ENCODE measurements around the gene MCUB. TPM values are rescaled to one million over a fixed set of nuclear protein-coding genes. Genes with fewer than 3 reads are reported as not detected.
"Not testable (repeated sequence)": the region's sequence is repeated elsewhere in the genome, so short reads cannot be mapped to it uniquely, and the experiment has no call there.

MCUB gene
- total RNA-seq, 1 donor from 2014 or later = 34.7 TPM

DNA sequence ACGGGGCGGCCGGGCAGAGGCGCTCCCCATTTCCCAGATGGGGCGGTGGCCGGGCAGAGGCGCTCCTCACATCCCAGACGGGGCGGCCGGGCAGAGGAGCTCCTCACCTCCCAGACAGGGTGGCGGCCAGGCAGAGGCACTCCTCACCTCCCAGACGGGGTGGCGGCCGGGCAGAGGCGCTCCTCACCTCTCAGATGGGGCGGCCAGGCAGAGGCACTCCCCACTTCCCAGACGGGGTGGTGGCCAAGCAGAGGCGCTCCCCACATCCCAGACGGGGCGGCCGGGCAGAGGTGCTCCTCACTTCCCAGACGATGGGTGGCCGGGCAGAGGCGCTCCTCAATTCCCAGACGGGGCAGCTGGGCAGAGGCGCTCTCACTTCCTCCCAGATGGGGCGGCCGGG, 118.4 kb downstream of the MCUB start:
- DNase-seq (ENCODE audit: low read depth in 2 of 2) = not testable (repeated sequence)

DNA sequence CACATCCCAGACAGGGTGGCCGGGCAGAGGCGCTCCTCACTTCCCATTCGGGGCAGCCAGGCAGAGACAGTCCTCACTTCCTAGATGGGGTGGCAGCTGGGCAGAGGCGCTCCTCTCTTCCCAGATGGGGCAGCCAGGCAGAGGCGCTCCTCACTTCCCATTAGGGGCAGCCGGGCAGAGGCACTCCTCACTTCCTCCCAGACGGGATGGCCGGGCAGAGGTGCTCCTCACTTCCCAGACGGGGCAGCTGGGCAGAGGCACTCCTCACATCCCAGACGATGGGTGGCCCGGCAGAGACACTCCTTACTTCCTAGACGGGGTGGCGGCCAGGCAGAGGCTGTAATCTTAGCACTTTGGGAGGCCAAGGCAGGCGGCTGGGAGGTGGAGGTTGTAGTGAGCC, 118.9 kb downstream of the MCUB start:
- not testable (repeated sequence) for DNase-seq (ENCODE audit: low read depth in 2 of 2)

DNA sequence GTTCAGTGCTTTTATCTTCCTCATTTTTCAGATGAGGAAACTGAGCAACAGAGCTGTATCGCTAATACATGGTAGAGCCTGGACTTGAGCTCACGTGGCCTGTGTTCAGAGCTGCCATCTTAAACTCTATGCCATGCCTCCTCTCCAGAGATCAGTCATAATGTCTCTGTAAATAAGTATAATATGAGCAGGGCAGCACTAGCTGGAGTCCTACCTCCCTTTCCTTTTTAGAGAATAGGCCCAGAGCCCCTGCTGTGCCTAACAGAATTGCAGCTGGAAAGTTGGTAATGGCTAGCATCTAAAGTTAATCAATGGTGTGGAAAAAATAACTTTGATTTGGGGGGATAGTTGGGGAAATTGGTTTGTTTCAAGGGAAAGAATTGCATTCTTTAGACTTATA, 122.8 kb downstream of the MCUB start:
- DNase-seq (ENCODE audit: low read depth in 2 of 2) = no peak

DNA sequence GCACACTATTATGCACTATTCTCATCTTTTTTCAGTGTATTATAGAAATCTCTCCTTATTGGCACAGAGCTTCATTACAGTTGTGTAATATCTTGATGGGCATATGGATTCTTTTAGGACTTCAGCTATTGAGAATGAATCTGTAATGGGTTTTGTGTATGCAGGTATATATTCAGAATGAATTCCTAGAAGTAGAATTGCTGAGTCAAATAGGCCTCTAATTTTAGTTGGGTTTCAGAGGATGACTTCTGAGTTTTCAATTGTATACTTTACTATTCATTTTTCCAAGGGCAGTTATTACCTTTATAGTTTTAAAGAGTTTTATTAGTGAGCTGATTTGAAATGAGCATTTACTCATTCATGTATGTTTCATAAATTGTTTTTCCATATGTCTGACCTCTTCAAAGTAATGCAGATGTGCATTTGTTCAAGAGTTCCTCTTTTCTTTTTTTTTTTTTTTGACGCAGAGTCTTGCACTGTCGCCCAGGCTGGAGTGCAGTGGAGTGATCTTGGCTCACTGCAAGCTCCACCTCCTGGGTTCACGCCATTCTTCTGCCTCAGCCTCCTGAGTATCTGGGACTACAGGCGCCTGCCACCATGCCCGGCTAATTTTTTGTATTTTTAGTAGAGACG, 123.7 kb downstream of the MCUB start:
- DNase-seq (ENCODE audit: low read depth in 2 of 2) = no peak

DNA sequence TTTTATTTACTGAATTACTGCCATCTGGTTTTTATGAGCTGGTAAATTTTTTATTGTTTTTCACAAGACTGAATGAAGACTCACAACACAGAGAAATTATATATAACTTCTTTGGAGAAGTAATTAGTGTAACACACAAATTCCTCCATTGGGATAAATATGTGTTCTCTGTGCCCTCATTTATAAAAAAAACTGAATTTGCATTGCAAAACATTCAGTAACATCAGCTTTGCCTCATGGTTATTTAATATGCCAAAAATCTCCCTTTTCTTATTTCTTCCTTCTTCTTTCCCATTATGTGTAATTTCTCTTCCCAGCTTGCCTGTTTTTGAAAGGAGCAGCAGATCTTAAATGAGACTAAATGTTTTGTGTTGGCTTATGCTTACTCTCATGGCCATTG, 124.7 kb downstream of the MCUB start:
- DNase-seq (ENCODE audit: low read depth in 2 of 2) = no peak

DNA sequence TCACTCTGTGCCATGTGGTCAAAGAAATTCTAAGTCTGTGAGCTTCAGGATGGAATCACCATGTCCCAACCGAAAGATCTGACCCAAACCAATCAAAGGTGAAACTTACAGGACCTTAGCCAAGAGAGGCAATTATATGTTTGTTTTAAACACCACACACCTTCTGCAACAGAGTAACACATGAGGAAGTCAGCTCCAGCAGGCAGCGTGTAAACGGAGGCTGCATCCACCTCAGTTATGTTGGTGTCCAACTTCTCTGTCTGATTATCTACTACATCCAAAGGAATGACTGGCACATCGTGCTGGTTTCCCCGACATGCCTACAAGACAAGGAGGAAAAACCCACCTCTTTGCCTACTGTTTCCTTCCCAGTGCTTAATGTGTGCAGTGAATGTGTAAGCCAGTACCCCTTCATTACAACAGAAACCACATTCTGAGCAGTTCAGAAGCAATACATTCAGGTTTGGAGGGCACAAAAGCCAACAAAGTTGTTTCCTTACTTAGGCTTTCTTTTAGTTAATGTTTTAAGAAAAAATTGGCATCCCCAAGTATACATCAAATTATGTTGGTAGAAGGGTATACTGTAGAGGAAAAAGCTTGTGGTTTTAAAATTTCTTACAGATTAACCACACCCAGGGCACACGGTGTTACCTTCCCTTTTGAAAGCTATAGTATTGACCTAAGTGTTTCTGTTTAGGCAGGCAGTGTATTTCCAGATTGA, 130.8 kb downstream of the MCUB start:
- no peak for DNase-seq (ENCODE audit: low read depth in 2 of 2)

DNA sequence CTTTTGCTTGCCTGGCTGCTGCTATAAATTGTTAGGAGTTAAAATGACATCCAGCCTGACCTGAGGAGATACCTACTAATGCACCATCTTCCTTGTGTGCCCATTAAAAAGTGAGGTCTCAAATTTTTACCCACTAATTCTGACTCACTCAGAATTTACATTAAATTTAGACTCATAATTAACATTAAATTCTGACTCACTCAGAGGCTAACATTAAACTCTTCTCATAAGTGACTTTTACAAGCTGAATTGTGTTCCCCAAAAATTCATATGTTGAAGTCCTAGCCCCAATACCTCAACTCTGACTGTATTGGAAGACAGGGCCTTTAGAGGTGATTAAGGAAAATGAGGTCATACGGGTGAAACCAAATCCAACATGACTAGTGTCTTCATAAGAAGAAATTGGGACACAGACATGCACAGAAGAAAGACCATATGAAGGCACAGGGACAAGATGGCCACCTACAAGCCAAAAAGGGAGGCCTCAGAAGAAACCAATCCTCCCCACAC, 131.4 kb downstream of the MCUB start:
- no peak for DNase-seq (ENCODE audit: low read depth in 2 of 2)

DNA sequence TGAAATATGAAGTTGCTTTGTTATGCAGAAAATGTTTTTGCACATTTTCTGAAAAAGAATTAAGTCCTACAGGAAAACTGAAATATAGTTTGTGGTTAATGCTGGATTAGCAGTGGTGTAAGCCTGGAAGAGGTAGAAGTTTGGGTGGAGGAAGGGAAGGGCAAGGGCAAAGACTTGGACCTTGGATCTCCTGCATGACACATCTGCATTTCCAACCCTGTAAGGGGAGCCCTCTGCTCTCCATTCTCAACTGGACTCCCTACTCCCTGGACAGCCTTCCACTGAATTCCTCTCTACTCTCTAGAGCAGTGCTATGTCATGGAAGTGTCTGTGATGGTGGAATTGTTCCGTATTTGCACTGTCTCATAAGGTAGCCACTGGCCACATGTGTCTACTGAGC, 138.6 kb downstream of the MCUB start:
- no peak for DNase-seq (ENCODE audit: low read depth in 2 of 2)

DNA sequence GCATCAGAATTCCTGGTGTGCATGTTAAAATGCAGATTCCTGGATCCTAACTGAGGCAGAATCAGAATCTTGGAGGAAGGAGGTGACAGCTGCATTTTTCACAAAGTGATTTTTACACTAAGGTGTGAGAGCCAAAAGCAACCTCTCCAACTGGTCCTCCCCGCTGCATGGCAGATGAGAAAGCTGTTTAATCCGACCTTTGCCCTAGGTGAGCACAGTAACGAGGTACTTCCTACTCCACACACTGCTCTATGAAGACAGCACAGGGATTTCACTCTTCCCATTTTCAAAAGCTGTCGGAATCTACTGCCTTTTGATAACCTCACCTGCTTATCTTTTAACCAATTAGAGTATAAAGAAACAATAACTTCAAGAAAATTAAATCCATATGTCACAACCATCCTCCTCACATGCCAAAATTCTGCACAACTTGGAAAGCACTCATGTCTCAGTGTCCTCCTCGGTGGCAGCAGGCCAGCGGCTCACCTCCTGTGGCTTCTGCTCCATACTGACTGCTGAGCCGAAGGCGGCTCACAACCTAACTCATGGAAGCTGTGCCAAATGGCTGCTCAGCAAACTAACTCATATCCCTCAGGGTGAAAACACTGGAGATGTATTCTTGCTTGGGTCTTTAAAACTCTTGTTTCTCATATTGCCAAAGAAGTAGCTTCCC, 139.6 kb downstream of the MCUB start:
- no peak for DNase-seq (ENCODE audit: low read depth in 2 of 2)

DNA sequence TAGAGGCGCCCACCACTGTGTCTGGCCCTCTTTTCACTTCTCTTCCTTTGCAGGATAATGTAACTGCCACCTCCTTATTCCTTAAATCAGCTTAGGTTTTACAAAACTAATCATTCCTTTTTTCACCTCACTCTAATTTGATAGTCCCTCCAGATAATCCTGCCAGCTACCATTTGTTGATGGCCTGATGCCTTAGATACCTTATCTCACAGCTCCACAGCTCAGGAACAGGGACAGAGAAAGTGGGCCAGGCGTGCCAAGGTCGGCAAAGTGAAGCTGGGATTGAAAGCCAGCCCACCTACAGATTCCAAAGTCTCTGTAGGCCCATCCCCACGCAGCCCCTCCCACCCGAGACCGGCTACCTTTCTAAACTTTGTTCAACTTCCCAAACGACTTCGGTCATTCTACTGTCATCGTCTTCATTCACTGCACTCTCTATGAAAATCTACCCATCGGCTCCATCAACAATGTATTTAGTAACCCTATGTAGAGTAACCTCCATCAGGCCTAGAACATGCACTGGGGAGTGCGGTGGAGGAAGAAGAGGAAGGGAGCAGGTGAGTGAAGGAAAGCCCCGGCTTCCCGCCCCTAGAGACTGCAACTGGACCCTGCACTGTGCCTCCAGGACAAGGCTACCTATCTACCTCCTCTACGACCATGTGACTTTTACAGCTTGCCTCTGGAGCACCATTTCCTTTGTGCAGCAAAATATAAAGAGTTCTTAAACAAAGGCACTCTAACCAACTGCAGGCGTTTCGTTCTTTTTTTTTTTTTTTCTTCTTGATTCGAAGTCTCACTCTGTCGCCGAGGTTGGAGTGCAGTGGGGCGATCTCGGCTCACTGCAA, 141.7 kb downstream of the MCUB start:
- DNase-seq (ENCODE audit: low read depth in 2 of 2) = peak; percentile 11

DNA sequence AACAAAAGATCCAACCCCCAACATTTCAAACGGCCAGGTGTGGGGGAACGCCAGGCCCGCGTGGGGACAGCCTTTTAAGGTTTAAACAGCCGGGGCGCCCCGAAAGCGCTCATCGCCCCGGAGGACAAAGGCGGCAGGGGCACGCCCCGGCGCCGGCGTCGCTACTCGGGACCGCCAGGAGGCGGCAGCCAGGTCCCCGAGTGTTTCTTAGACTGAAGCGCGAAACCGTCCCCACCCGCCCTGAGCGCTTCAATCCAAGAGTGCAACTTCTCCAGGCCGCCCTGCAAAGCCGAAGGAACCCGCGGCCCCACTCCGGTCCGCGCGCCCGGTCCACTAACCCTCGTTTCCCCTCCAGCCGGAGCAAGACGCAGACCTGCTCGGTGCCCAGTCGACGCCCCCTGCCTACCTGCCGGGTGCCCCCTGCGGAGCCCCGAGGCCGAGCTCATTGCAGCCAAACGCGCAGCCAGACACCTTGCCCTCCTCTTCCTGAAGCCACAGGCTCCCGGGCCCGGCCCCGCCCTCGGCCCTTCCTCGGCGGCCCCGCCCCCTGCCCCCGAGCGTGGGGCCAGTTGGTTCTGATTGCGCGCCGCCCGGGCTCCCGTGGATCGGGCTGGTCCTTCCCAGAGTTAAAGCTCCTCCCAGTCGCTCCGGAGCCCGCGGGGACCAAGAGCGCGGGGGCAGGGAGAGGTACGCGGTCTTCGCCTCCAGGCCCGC, 143.1 kb downstream of the MCUB start, which contains the start of gene CASP6:
Gene CASP6 (minus strand): TSS at position 496 of the 714 bp plus-strand sequence. CDS start 50 bp downstream, at position 446.
- DNase-seq (ENCODE audit: low read depth in 2 of 2) = peak; percentile 67 to 80

DNA sequence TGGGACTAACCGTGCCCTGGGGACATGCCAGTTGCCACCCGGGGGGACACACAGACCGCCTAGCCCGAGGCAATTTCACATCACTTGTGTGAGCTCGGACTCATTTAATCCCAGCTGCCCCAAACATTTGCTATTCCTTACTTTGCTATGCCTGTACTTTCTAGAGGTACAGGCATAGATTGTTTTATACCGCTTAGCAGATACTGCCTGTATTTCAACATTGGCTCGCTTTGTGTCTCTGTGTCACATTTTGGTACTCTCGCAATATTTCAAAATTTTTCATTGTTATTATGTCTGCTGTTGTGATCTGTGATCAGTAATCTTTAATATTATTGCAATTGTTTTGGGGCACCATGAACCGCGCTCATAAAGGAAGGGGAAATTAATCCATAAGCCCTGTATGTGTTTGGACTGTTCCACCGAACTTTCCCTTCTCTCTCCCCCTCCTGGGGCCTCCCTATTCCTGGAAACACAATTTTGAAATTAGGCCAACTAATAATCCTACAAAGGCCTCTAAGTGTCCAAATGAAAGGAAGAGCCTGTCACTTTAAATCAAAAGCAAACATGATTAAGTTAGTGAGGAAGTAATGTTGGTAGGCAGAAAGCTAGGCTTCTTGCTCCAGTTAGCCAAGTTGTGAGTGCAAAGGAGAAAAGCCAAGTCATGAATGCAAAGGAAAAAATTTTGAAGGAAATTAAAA, 143.8 kb downstream of the MCUB start:
- peak; percentile 23 to 58 for DNase-seq (ENCODE audit: low read depth in 2 of 2)

DNA sequence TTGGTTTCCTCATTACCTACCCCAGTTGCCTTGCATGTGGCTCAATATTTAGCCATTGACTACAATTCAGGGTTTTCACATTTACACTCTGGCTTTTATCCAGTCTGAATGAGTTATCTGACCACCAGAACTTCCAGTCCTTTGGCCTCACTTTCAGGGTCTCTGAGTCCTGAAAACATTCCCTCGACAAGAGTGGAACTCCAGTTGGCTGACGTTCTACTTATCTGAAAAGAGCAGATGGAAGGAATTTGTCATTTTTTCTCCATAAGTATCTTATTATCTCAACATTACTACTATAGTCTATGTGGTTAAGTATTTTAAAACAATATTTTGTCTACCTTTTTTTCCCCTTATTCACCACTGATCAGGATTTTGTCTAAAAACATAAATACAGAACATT, 148.4 kb downstream of the MCUB start:
- DNase-seq (ENCODE audit: low read depth in 2 of 2) = peak in 1 of 2 donors; percentile 27

DNA sequence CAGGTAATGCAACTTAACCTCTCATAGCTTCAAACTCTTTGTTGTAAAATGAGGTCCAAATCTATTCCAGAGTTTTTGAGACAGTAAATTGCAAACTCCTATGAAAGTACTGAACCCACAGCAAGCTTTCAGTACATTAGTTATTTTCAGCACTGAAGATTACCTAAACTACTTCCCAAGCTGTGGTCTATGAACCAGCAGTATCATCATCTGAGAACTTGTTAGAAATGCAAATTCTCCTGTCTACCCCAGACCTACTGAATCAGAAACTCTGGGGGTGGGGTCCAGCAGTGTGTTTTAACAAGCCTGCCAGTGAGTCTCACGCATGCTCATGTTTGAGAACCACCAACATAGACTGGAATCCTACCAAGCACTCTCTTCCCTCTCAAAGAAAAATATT, 148.9 kb downstream of the MCUB start:
- no peak for DNase-seq (ENCODE audit: low read depth in 2 of 2)

DNA sequence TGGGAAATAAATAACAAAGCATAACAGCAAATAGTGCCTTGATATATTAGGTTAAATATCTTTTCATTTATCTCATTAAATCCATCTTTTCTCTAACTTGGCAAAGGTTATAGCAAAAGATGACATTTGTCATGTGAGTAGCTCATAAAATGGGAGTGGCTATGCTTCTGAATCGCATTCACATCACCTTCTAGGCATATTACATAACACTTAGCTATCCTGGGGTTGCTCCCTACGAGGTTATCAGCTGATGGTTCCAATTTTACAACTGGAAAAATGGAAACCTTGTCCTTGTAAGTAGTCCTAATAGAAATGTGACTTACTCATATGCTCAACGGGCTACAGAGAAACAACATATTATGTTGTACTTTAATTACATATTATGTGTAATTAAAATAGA, 153.5 kb downstream of the MCUB start:
- DNase-seq (ENCODE audit: low read depth in 2 of 2) = no peak

DNA sequence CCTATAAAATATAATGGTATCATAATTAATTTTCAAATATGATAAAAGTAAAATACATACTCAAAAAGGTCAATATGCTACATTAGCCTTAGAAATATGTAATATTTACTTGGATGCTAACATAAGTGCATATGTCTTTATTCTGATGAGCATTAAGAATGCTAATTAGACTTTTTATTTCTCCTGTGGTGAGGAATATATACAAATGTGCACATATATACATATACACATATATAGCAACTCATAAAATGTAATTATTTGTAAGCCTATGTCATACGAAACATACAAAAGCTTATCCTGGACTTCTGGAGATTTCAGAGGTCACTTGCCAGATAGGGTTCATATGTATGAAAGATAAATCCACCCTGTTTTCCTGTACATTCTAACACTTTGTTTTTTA, 158.7 kb downstream of the MCUB start:
- no peak for DNase-seq (ENCODE audit: low read depth in 2 of 2)

DNA sequence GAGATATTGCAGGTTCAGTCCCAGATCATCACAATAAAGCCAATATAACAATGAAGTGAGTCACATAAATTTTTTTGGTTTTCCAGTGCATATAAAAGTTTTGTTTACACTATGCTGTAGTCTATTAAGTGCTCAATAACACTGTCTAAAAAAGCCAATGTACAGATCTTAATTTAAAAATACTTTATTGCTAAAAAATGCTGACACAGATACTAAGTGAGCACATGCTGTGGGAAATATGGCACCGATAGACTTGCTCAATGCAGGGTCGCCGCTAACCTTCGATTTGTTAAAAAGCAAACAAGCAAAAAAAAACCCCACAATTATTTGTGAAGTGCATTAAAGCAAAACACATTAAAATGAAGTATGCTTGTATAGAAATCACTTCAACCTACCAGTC, 159.6 kb downstream of the MCUB start:
- DNase-seq (ENCODE audit: low read depth in 2 of 2) = no peak

DNA sequence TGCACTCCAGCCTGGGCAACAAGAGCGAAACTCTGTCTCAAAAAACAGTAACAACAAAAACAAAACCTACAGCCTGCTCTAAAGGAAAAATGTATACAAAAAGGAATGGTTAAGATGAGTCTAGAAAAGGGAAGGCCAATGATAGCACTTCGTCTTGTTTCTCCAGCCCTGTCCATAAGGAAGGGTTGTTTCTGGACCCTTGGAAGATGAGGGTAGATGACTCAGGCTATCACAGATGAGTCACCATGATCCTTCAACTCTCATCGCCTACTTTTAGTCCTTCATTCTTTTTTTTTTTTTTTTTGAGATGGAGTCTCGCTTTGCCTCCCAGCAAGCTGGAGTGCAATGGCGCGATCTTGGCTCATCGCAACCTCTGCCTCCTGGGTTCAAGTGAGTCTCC, 161.0 kb downstream of the MCUB start:
- DNase-seq (ENCODE audit: low read depth in 2 of 2) = peak in 1 of 2 donors; percentile 27

DNA sequence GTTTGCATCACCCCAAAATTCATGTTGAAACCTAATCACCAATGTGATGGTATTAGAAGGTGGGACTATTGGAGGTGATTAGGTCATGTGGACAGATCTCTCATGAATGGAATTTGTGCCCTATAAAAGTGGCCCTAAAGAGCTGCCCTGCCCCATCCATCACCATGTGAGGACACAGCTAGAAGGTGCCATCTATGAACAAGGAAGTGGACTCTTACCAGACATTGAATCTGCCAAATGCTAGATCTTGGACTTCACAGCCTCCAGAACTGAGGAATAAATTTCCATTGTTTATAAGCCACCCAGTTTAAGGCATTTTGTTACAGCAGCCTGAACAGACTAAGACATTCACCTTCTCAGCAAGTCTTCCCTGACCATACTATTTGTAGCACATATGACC, 162.3 kb downstream of the MCUB start:
- DNase-seq (ENCODE audit: low read depth in 2 of 2) = no peak

DNA sequence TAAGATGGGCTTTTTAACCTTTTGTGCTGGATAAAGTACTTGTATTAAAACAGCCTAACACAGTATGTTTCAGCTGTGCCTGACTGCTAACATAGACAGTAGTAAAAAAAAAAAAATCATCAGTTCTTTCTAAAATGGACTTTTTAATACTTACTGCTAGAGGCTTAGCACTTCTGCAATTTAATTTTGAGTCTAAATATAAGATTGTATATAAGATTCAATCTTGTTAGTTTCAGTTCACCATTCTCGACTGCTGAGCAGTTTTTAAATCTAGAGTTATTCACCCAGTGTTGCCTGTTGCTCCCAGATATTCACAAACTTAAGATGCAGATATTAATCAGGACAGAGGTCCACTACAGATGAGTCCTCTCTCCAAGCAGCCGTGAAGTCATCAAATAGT, 163.1 kb downstream of the MCUB start:
- DNase-seq (ENCODE audit: low read depth in 2 of 2) = no peak
